ENCODE data around the gene NKX2-3.
A peak's percentile ranks its signal among the peaks of the same experiment; 100 is the strongest.

Gene NKX2-3

DNA sequence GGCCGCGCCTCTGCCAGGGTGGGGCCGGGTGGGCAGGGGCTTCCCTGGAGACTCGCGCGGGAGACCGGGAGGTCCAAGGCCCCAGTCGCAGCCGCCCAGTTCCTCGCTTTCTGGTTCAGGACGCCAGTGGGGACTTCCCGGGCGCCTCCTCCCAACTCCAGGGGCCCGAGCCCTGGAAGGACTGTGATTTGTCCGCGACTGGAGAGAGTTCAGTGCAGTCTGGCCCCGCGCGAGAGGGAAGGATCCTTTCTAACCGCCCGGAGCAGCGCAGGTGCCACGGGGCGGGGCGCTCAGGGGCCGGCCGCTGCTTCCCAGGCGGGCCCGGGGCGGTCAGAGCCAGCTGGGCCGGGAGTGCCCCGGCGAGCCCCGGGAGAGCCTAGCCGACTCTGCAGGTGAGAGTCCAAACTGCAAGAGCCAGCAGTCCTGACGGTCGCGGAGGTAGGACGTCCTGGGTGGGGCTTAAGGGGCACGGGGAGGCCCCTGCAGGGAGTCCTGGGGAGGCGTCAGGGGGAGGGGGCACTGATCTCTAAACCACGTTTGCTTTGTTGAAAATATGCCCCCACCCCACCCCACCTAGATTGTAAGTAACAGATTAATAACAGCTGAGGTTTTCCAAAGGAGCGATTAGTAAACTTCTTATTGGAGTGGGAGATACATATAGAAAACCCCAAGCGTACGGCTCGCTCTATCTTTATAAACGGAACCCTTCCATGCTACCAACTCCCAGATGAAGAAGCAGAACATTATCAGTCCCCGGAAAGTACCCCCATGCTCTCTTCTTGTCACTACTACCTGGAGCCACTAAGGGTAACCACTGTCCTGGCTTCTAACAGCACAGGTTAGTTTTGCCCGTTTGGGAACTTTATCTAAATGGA, 8.2 kb downstream of the NKX2-3 start (continued):
- TF ChIP-seq ZNF423 (tag by site-specific recombination; IDR thresholded peaks at IDR 0.05) (peak; percentile 12; the same call in 1 of the 2 replicates), ZSCAN30 (tag by site-specific recombination; IDR thresholded peaks at IDR 0.05) (peak; percentile 13), KLF8 (tag by site-specific recombination; IDR thresholded peaks at IDR 0.05) (0 out of 2 replicates have a peak, but pooled peaks have one; percentile 10), KLF10 (tag by site-specific recombination; IDR thresholded peaks at IDR 0.05) (peak; percentile 53; the same call in 1 of the 2 replicates), ZXDB (tag by site-specific recombination; IDR thresholded peaks at IDR 0.05) (peak; percentile 80), ZEB2 (tag by site-specific recombination; IDR thresholded peaks at IDR 0.05) (no peak), ZBTB7A (tag by site-specific recombination; IDR thresholded peaks at IDR 0.05; ENCODE audit: low read depth) (no peak), TCF7L2 (IDR thresholded peaks at IDR 0.05; ENCODE audit: borderline replicate concordance, low read depth, low read length) (no peak), ZNF843 (tag by site-specific recombination; IDR thresholded peaks at IDR 0.05) (no peak), GLI2 (tag by site-specific recombination; IDR thresholded peaks at IDR 0.05; ENCODE audit: borderline replicate concordance, low read depth) (no peak), ZNF394 (tag by site-specific recombination; IDR thresholded peaks at IDR 0.05; ENCODE audit: borderline replicate concordance) (peak; percentile 40), ZNF600 (tag by site-specific recombination; IDR thresholded peaks at IDR 0.05) (peak; percentile 65), ZNF341 (tag by site-specific recombination; IDR thresholded peaks at IDR 0.05; ENCODE audit: low read depth) (peak; percentile 31), ZSCAN16 (tag by site-specific recombination; IDR thresholded peaks at IDR 0.05) (no peak), KLF1 (tag by site-specific recombination; IDR thresholded peaks at IDR 0.05) (peak; percentile 46), TRIM28 (IDR thresholded peaks at IDR 0.05; ENCODE audit: borderline replicate concordance, low read length) (no peak), ZNF544 (tag by site-specific recombination; IDR thresholded peaks at IDR 0.05) (no peak), ZBTB20 (tag by site-specific recombination; IDR thresholded peaks at IDR 0.05) (peak; percentile 87), GLIS2 (tag by site-specific recombination; IDR thresholded peaks at IDR 0.05) (peak; percentile 79; the same call in 1 of the 2 replicates), GLIS1 (tag by site-specific recombination; IDR thresholded peaks at IDR 0.05) (peak; percentile 83), ZBTB48 (tag by site-specific recombination; IDR thresholded peaks at IDR 0.05) (0 out of 2 replicates have a peak, but pooled peaks have one; percentile 15), ZNF701 (tag by site-specific recombination; IDR thresholded peaks at IDR 0.05) (no peak), ZNF214 (tag by site-specific recombination; IDR thresholded peaks at IDR 0.05; ENCODE audit: borderline replicate concordance) (no peak), RBAK (tag by site-specific recombination; IDR thresholded peaks at IDR 0.05) (no peak), ZNF530 (tag by site-specific recombination; IDR thresholded peaks at IDR 0.05; ENCODE audit: low read depth) (no peak), ZFP3 (tag by site-specific recombination; IDR thresholded peaks at IDR 0.05; ENCODE audit: low read depth) (no peak), ZNF791 (tag by site-specific recombination; IDR thresholded peaks at IDR 0.05) (no peak), ZNF76 (tag by site-specific recombination; IDR thresholded peaks at IDR 0.05; ENCODE audit: borderline replicate concordance, low read depth) (peak; percentile 41; the same call in 1 of the 2 replicates)
- TF ChIP-seq, protein P1, sequence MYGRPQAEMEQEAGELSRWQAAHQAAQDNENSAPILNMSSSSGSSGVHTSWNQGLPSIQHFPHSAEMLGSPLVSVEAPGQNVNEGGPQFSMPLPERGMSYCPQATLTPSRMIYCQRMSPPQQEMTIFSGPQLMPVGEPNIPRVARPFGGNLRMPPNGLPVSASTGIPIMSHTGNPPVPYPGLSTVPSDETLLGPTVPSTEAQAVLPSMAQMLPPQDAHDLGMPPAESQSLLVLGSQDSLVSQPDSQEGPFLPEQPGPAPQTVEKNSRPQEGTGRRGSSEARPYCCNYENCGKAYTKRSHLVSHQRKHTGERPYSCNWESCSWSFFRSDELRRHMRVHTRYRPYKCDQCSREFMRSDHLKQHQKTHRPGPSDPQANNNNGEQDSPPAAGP (tag by site-specific recombination; IDR thresholded peaks at IDR 0.05), result 0 out of 2 replicates have a peak, but pooled peaks have one; percentile 34
- TF ChIP-seq, protein P2, sequence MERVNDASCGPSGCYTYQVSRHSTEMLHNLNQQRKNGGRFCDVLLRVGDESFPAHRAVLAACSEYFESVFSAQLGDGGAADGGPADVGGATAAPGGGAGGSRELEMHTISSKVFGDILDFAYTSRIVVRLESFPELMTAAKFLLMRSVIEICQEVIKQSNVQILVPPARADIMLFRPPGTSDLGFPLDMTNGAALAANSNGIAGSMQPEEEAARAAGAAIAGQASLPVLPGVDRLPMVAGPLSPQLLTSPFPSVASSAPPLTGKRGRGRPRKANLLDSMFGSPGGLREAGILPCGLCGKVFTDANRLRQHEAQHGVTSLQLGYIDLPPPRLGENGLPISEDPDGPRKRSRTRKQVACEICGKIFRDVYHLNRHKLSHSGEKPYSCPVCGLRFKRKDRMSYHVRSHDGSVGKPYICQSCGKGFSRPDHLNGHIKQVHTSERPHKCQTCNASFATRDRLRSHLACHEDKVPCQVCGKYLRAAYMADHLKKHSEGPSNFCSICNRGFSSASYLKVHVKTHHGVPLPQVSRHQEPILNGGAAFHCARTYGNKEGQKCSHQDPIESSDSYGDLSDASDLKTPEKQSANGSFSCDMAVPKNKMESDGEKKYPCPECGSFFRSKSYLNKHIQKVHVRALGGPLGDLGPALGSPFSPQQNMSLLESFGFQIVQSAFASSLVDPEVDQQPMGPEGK (tag by site-specific recombination; IDR thresholded peaks at IDR 0.05), result peak; percentile 62
- TF ChIP-seq, protein P3, sequence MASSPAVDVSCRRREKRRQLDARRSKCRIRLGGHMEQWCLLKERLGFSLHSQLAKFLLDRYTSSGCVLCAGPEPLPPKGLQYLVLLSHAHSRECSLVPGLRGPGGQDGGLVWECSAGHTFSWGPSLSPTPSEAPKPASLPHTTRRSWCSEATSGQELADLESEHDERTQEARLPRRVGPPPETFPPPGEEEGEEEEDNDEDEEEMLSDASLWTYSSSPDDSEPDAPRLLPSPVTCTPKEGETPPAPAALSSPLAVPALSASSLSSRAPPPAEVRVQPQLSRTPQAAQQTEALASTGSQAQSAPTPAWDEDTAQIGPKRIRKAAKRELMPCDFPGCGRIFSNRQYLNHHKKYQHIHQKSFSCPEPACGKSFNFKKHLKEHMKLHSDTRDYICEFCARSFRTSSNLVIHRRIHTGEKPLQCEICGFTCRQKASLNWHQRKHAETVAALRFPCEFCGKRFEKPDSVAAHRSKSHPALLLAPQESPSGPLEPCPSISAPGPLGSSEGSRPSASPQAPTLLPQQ (tag by site-specific recombination; IDR thresholded peaks at IDR 0.05), result peak; percentile 43; the same call in 1 of the 2 replicates
- TF ChIP-seq, protein P4, sequence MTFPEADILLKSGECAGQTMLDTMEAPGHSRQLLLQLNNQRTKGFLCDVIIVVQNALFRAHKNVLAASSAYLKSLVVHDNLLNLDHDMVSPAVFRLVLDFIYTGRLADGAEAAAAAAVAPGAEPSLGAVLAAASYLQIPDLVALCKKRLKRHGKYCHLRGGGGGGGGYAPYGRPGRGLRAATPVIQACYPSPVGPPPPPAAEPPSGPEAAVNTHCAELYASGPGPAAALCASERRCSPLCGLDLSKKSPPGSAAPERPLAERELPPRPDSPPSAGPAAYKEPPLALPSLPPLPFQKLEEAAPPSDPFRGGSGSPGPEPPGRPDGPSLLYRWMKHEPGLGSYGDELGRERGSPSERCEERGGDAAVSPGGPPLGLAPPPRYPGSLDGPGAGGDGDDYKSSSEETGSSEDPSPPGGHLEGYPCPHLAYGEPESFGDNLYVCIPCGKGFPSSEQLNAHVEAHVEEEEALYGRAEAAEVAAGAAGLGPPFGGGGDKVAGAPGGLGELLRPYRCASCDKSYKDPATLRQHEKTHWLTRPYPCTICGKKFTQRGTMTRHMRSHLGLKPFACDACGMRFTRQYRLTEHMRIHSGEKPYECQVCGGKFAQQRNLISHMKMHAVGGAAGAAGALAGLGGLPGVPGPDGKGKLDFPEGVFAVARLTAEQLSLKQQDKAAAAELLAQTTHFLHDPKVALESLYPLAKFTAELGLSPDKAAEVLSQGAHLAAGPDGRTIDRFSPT (tag by site-specific recombination; IDR thresholded peaks at IDR 0.05), result peak; percentile 34; the same call in 1 of the 2 replicates
- TF ChIP-seq, protein P5, sequence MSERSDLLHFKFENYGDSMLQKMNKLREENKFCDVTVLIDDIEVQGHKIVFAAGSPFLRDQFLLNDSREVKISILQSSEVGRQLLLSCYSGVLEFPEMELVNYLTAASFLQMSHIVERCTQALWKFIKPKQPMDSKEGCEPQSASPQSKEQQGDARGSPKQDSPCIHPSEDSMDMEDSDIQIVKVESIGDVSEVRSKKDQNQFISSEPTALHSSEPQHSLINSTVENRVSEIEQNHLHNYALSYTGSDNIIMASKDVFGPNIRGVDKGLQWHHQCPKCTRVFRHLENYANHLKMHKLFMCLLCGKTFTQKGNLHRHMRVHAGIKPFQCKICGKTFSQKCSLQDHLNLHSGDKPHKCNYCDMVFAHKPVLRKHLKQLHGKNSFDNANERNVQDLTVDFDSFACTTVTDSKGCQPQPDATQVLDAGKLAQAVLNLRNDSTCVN (tag by site-specific recombination; optimal IDR thresholded peaks at IDR 0.05), result peak; percentile 63
